HEK293T (cell line): Measurements from ENCODE around the gene FGF2.

Experiments
- ARNT ChIP-seq: fragments of 450-650 bp; IDR thresholded peaks from 2 replicates; pipeline ENCODE4 v1.6.1; 2017; ENCODE audit warnings: mild to moderate bottlenecking
- ELF4 ChIP-seq: fragments of 450-650 bp; IDR thresholded peaks from 2 replicates; pipeline ENCODE4 v1.6.1; 2017; ENCODE audit warnings: antibody characterized with exemption
- FOXA1 ChIP-seq: fragments of 450-650 bp; IDR thresholded peaks from 2 replicates; pipeline ENCODE4 v1.6.1; 2016; ENCODE audit warnings: mild to moderate bottlenecking
- FOXK2 ChIP-seq: fragments of 450-650 bp; IDR thresholded peaks from 2 replicates; pipeline ENCODE4 v1.6.1; 2016; ENCODE audit warnings: mild to moderate bottlenecking
- HDGF ChIP-seq: fragments of 450-650 bp; IDR thresholded peaks from 2 replicates; pipeline ENCODE4 v1.6.1; 2017; ENCODE audit warnings: antibody characterized with exemption, borderline replicate concordance
- L3MBTL2 ChIP-seq: fragments of 450-650 bp; conservative IDR thresholded peaks from 2 replicates; pipeline ENCODE4 v1.6.1; 2016; ENCODE audit warnings: mild to moderate bottlenecking
- LEF1 ChIP-seq: fragments of 450-650 bp; IDR thresholded peaks from 2 replicates; pipeline ENCODE4 v1.6.1; 2017; ENCODE audit warnings: mild to moderate bottlenecking, borderline replicate concordance
- PKNOX1 ChIP-seq: fragments of 450-650 bp; IDR thresholded peaks from 2 replicates; pipeline ENCODE4 v1.6.1; 2016
- SP1 ChIP-seq: fragments of 450-650 bp; IDR thresholded peaks from 2 replicates; pipeline ENCODE4 v1.6.1; 2017
- SUZ12 ChIP-seq: fragments of 450-650 bp; IDR thresholded peaks from 2 replicates; pipeline ENCODE4 v1.6.1; 2016; ENCODE audit warnings: mild to moderate bottlenecking
- TARDBP ChIP-seq: fragments of 450-650 bp; IDR thresholded peaks from 2 replicates; pipeline ENCODE4 v1.6.1; 2016
- ZNF384 ChIP-seq: fragments of 450-650 bp; IDR thresholded peaks from 2 replicates; pipeline ENCODE4 v1.6.1; 2016

- TF ChIP-seq FOXK2 (no peak), ZNF384 (no peak), LEF1 (no peak), PKNOX1 (no peak), L3MBTL2 (no peak), SUZ12 (no peak), SP1 (no peak), FOXA1 (no peak), TARDBP (no peak), ELF4 (no peak), HDGF (no peak), ARNT (no peak)
These were observed 6.1 kb downstream of the FGF2 start for GRCh38 chr4:122832732-122833131.
